HEK293 (cell line): Measurements from ENCODE around the gene AIFM1.

Experiments used
- CTCF ChIA-PET: fragments of 350-600 bp; formaldehyde crosslinking; extraction: SDS; loops from one replicate; lab custom pipeline; 2021; ENCODE audit warnings: antibody characterized with exemption; lab: Yijun Ruan, JAX
- POLR2A ChIA-PET: fragments of 300-600 bp; formaldehyde crosslinking; extraction: SDS; loops from one replicate; lab custom pipeline; 2020; ENCODE audit warnings: antibody characterized with exemption, inconsistent platforms; lab: Yijun Ruan, JAX
- H3K27ac ChIP-seq: fragments of 200-500 bp; sonication (Bioruptor generic); 2 replicates; pipeline ENCODE4 v1.5.1; 2014; ENCODE audit warnings: low read depth, low read length, control low read depth, inconsistent platforms; ENCODE audit errors: extremely low read depth
- H3K36me3 ChIP-seq, 2 experiments: fragments of 200-500 bp in 1 of 2; sonication (Bioruptor generic) in 1 of 2; 1 replicate in 1 of 2; 2 replicates in 1 of 2; pipeline ENCODE4 v1.5.1; 2014 to 2017; ENCODE audit warnings: inconsistent platforms in 2 of 2, low read length in 2 of 2; ENCODE audit not compliant: control insufficient read depth in 2 of 2, insufficient read depth in 1 of 2
- H3K4me1 ChIP-seq: fragments of 200-500 bp; sonication (Bioruptor generic); 2 replicates; pipeline ENCODE4 v1.5.1; 2014; ENCODE audit warnings: mild to moderate bottlenecking, low read length, inconsistent platforms; ENCODE audit not compliant: control insufficient read depth, insufficient read depth
- H3K4me3 ChIP-seq: 2 replicates; pipeline ENCODE4 v1.5.1; 2011; ENCODE audit warnings: low read depth, mild to moderate bottlenecking, control low read depth, low read length, moderate library complexity
- H3K9me3 ChIP-seq: fragments of 200-500 bp; sonication (Bioruptor generic); 2 replicates; pipeline ENCODE4 v1.5.1; 2014; ENCODE audit warnings: low read depth, low read length, inconsistent platforms; ENCODE audit not compliant: control insufficient read depth, insufficient read depth
- FEZF1 ChIP-seq: fragments of 450-650 bp; formaldehyde crosslinking; IDR thresholded peaks from 2 replicates; pipeline ENCODE4 v1.5.1; 2016; ENCODE audit warnings: missing biosample characterization, missing genetic modification characterization
- GLIS1 ChIP-seq: fragments of 450-650 bp; formaldehyde crosslinking; IDR thresholded peaks from 2 replicates; pipeline ENCODE4 v1.5.1; 2016; ENCODE audit warnings: missing biosample characterization, missing genetic modification characterization
- OSR2 ChIP-seq: fragments of 450-650 bp; formaldehyde crosslinking; IDR thresholded peaks from 2 replicates; pipeline ENCODE4 v1.5.1; 2016; ENCODE audit warnings: missing biosample characterization, missing genetic modification characterization
- PRDM1 ChIP-seq: fragments of 450-650 bp; formaldehyde crosslinking; IDR thresholded peaks from 2 replicates; pipeline ENCODE4; 2016; ENCODE audit warnings: missing biosample characterization, missing genetic modification characterization
- REPIN1 ChIP-seq: fragments of 450-650 bp; formaldehyde crosslinking; IDR thresholded peaks from 2 replicates; pipeline ENCODE4 v1.5.1; 2017; ENCODE audit warnings: missing biosample characterization, missing genetic modification characterization, low read depth
- YY1 ChIP-seq: fragments of 450-650 bp; formaldehyde crosslinking; IDR thresholded peaks from 2 replicates; pipeline ENCODE4 v1.5.1; 2018; ENCODE audit warnings: missing biosample characterization, missing genetic modification characterization
- ZBTB17 ChIP-seq: fragments of 450-650 bp; formaldehyde crosslinking; IDR thresholded peaks from 2 replicates; pipeline ENCODE4 v1.5.1; 2016; ENCODE audit warnings: missing biosample characterization, missing genetic modification characterization
- ZBTB21 ChIP-seq: fragments of 450-650 bp; formaldehyde crosslinking; IDR thresholded peaks from 2 replicates; pipeline ENCODE4 v1.5.1; 2017; ENCODE audit warnings: missing biosample characterization, missing genetic modification characterization
- ZIC2 ChIP-seq: fragments of 450-650 bp; formaldehyde crosslinking; IDR thresholded peaks from 2 replicates; pipeline ENCODE4 v1.5.1; 2016; ENCODE audit warnings: missing biosample characterization, missing genetic modification characterization
- ZNF248 ChIP-seq: fragments of 450-650 bp; formaldehyde crosslinking; IDR thresholded peaks from 2 replicates; pipeline ENCODE4 v1.5.1; 2017; ENCODE audit warnings: missing biosample characterization, missing genetic modification characterization
- ZNF324 ChIP-seq: fragments of 450-650 bp; formaldehyde crosslinking; IDR thresholded peaks from 2 replicates; pipeline ENCODE4 v1.5.1; 2016; ENCODE audit warnings: missing biosample characterization, missing genetic modification characterization
- ZNF529 ChIP-seq: fragments of 450-650 bp; formaldehyde crosslinking; IDR thresholded peaks from 2 replicates; pipeline ENCODE4 v1.5.1; 2017; ENCODE audit warnings: missing genetic modification characterization, missing biosample characterization; ENCODE audit not compliant: insufficient replicate concordance
- ZNF555 ChIP-seq: fragments of 450-650 bp; formaldehyde crosslinking; conservative IDR thresholded peaks from 2 replicates; pipeline ENCODE4 v1.5.1; 2017; ENCODE audit warnings: missing biosample characterization, mild to moderate bottlenecking, missing genetic modification characterization, inconsistent platforms
- ZNF600 ChIP-seq: fragments of 450-650 bp; formaldehyde crosslinking; IDR thresholded peaks from 2 replicates; pipeline ENCODE4 v1.5.1; 2016; ENCODE audit warnings: missing biosample characterization, missing genetic modification characterization
- ZNF621 ChIP-seq: fragments of 450-650 bp; formaldehyde crosslinking; IDR thresholded peaks from 2 replicates; pipeline ENCODE4 v1.5.1; 2017; ENCODE audit warnings: missing biosample characterization, missing genetic modification characterization
- ZNF623 ChIP-seq: fragments of 450-650 bp; formaldehyde crosslinking; IDR thresholded peaks from 2 replicates; pipeline ENCODE4 v1.5.1; 2016; ENCODE audit warnings: missing biosample characterization, missing genetic modification characterization
- ZNF707 ChIP-seq: fragments of 450-650 bp; formaldehyde crosslinking; IDR thresholded peaks from 2 replicates; pipeline ENCODE4 v1.5.1; 2016; ENCODE audit warnings: missing biosample characterization, missing genetic modification characterization
- ZNF830 ChIP-seq: fragments of 450-650 bp; IDR thresholded peaks from 2 replicates; pipeline ENCODE4 v1.5.0; 2018; ENCODE audit warnings: missing biosample characterization, missing genetic modification characterization, low read depth, mild to moderate bottlenecking, moderate library complexity
- ZSCAN23 ChIP-seq: fragments of 450-650 bp; formaldehyde crosslinking; IDR thresholded peaks from 2 replicates; pipeline ENCODE4 v1.5.1; 2016; ENCODE audit warnings: missing biosample characterization, missing genetic modification characterization
- TF ChIP-seq, protein P1 (sequence below): fragments of 450-650 bp; formaldehyde crosslinking; IDR thresholded peaks from 2 replicates; pipeline ENCODE4 v1.5.1; 2016; ENCODE audit warnings: missing biosample characterization, missing genetic modification characterization
- TF ChIP-seq, protein P2 (sequence below): fragments of 450-650 bp; formaldehyde crosslinking; IDR thresholded peaks from 2 replicates; pipeline ENCODE4 v1.5.1; 2017; ENCODE audit warnings: missing biosample characterization, mild to moderate bottlenecking, missing genetic modification characterization, moderate library complexity
- TF ChIP-seq, protein P3 (sequence below): fragments of 450-650 bp; formaldehyde crosslinking; optimal IDR thresholded peaks from 2 replicates; pipeline ENCODE3; 2016; ENCODE audit warnings: missing biosample characterization, mild to moderate bottlenecking, missing genetic modification characterization
- TF ChIP-seq, protein P4 (sequence below): IDR thresholded peaks from 2 replicates; pipeline ENCODE4 v1.6.1; 2011; ENCODE audit warnings: mild to moderate bottlenecking, low read depth, low read length, borderline replicate concordance
- TF ChIP-seq, protein P5 (sequence below): fragments of 450-650 bp; formaldehyde crosslinking; IDR thresholded peaks from 2 replicates; pipeline ENCODE4 v1.5.1; 2017; ENCODE audit warnings: missing biosample characterization, missing genetic modification characterization

The AIFM1 gene

DNA sequence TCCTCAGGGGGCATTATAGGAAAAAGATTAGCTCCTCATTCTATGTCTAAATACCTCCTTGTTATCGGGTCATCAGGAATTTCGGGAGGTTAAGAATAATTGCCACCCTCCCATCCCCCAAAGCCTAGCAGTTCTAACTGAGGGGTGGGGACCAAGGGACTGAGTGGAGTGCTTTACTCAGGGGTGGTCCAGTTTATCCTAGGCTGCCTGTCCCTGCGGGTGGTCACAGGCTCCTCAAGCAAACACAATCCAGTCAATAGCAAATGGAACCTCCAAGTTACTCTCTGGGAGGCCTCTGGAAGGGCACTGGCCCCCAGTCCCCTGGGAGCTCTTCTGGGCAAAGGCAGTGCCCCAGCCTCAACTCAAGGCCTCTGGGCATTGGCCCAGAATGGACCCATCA, 62.0 kb downstream of the AIFM1 start:
- no peak overlapping the region for H3K27ac ChIP-seq
- CTCF ChIA-PET: no interaction called here
- H3K9me3 ChIP-seq: no peaks in the 10 kb centered on the region
- TF ChIP-seq, protein P1, sequence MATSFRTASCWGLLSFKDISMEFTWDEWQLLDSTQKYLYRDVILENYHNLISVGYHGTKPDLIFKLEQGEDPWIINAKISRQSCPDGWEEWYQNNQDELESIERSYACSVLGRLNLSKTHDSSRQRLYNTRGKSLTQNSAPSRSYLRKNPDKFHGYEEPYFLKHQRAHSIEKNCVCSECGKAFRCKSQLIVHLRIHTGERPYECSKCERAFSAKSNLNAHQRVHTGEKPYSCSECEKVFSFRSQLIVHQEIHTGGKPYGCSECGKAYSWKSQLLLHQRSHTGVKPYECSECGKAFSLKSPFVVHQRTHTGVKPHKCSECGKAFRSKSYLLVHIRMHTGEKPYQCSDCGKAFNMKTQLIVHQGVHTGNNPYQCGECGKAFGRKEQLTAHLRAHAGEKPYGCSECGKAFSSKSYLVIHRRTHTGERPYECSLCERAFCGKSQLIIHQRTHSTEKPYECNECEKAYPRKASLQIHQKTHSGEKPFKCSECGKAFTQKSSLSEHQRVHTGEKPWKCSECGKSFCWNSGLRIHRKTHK (tag by site-specific recombination): no peak
- TF ChIP-seq ZNF529 (tag by site-specific recombination) (no peak), ZNF248 (tag by site-specific recombination) (no peak), ZSCAN23 (tag by site-specific recombination) (no peak), ZNF707 (tag by site-specific recombination) (no peak), PRDM1 (tag by site-specific recombination) (no peak), YY1 (tag by site-specific recombination) (no peak), FEZF1 (tag by site-specific recombination) (no peak), ZBTB21 (no peak), ZNF623 (tag by site-specific recombination) (no peak), ZIC2 (tag by site-specific recombination) (peak; percentile 54), REPIN1 (tag by site-specific recombination) (no peak), ZNF621 (tag by site-specific recombination) (no peak), ZNF324 (no peak), GLIS1 (tag by site-specific recombination) (peak; percentile 93)
- TF ChIP-seq, protein P2, sequence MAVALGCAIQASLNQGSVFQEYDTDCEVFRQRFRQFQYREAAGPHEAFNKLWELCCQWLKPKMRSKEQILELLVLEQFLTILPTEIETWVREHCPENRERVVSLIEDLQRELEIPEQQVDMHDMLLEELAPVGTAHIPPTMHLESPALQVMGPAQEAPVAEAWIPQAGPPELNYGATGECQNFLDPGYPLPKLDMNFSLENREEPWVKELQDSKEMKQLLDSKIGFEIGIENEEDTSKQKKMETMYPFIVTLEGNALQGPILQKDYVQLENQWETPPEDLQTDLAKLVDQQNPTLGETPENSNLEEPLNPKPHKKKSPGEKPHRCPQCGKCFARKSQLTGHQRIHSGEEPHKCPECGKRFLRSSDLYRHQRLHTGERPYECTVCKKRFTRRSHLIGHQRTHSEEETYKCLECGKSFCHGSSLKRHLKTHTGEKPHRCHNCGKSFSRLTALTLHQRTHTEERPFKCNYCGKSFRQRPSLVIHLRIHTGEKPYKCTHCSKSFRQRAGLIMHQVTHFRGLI (tag by site-specific recombination): no peak
- TF ChIP-seq, protein P3, sequence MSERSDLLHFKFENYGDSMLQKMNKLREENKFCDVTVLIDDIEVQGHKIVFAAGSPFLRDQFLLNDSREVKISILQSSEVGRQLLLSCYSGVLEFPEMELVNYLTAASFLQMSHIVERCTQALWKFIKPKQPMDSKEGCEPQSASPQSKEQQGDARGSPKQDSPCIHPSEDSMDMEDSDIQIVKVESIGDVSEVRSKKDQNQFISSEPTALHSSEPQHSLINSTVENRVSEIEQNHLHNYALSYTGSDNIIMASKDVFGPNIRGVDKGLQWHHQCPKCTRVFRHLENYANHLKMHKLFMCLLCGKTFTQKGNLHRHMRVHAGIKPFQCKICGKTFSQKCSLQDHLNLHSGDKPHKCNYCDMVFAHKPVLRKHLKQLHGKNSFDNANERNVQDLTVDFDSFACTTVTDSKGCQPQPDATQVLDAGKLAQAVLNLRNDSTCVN (tag by site-specific recombination): no peak
- TF ChIP-seq, protein P4, sequence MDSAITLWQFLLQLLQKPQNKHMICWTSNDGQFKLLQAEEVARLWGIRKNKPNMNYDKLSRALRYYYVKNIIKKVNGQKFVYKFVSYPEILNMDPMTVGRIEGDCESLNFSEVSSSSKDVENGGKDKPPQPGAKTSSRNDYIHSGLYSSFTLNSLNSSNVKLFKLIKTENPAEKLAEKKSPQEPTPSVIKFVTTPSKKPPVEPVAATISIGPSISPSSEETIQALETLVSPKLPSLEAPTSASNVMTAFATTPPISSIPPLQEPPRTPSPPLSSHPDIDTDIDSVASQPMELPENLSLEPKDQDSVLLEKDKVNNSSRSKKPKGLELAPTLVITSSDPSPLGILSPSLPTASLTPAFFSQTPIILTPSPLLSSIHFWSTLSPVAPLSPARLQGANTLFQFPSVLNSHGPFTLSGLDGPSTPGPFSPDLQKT: no peak
- TF ChIP-seq, all 188 proteins: peak for 2
- H3K4me3 ChIP-seq: no peak overlapping the region
- no peaks in the 10 kb centered on the region for H3K4me1 ChIP-seq
- no peaks in the 10 kb centered on the region; a peak in 1 of 3 replicates for H3K36me3 ChIP-seq
- POLR2A ChIA-PET: no interaction called here

DNA sequence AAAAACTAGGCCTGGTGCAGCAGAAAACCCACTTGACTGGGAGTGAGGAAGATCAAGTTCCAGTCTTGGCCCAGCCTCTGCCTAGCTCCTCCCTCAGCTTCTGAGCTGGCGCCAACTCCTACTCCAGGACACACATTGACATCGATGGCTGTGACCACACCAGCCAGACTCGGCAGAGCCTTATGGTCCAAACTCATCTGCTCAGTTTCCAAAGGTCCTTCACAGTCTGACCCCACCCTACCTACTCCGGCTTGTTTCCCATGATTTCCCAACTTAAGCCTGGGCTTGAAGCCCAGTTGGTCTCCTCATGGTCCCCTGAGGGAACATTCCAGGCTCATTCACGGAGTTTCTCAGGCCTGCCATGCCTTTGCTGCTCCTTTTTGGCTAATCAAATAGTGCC, 65.5 kb downstream of the AIFM1 start:
- TF ChIP-seq ZBTB17 (0 out of 2 replicates have a peak, but pooled peaks have one; percentile 19), ZNF600 (tag by site-specific recombination) (peak; percentile 95), ZNF830 (tag by site-specific recombination) (no peak), ZNF555 (tag by site-specific recombination) (no peak), OSR2 (tag by site-specific recombination) (no peak)
- TF ChIP-seq, protein P5, sequence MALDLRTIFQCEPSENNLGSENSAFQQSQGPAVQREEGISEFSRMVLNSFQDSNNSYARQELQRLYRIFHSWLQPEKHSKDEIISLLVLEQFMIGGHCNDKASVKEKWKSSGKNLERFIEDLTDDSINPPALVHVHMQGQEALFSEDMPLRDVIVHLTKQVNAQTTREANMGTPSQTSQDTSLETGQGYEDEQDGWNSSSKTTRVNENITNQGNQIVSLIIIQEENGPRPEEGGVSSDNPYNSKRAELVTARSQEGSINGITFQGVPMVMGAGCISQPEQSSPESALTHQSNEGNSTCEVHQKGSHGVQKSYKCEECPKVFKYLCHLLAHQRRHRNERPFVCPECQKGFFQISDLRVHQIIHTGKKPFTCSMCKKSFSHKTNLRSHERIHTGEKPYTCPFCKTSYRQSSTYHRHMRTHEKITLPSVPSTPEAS (tag by site-specific recombination): no peak
- no peaks in the 10 kb centered on the region for H3K4me1 ChIP-seq
- POLR2A ChIA-PET: no interaction called here
- H3K4me3 ChIP-seq: no peak overlapping the region
- H3K36me3 ChIP-seq: no peaks in the 10 kb centered on the region; a peak in 1 of 3 replicates
- H3K9me3 ChIP-seq: no peaks in the 10 kb centered on the region
- no peak overlapping the region for H3K27ac ChIP-seq
- CTCF ChIA-PET: no interaction called here
